Measurements from ENCODE around the gene BST2.
"Not testable (repeated sequence)": the region's sequence is repeated elsewhere in the genome, so short reads cannot be mapped to it uniquely, and the experiment has no call there.

The BST2 gene

GRCh38 chr19:17390665-17391370 is 14.6 kb downstream of the BST2 start:
- DNase-seq (ENCODE audit: extremely low read depth in 1 of 2, low read depth in 1 of 2), result peak; percentile 81 to 82

DNA sequence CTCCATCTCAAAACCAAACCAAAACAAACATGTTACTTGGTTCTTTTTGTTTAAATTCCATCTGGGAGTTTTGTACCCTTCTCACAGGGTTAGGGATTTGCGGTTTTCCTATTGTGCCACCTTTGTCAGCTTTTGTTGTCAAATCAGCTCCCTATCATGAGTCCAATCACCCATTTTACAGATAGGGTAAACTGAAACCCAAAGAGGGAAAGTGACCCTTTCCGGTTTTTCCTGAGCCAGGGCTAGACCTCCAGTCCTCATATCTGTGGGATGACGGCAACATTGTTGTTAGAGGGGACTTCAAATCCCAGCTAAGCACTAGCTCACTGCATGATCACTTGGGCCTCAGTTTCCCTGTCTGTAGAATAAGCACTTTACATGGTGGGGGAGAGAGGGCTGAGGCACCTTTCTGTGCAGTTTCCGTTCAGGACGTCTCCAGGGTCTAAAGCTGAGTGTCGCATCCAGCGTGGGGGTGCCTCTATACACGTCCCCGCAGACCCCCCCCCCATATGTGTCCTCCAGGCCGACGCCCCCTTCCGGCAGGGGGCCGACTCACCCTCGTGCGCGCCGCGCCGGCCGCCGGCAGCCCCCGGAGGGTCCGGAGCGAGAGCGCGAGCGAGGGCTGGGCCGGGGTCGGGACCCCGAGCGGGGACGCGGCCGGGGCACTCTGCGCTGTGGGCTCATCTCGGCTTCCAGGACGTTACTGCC is 15.3 kb downstream of the BST2 start:
- no peak for DNase-seq (ENCODE audit: extremely low read depth in 1 of 2, low read depth in 1 of 2)

- no peak for DNase-seq (ENCODE audit: extremely low read depth in 1 of 2, low read depth in 1 of 2)
Measured at GRCh38 chr19:17389288-17389687, 16.1 kb downstream of the BST2 start.

DNA sequence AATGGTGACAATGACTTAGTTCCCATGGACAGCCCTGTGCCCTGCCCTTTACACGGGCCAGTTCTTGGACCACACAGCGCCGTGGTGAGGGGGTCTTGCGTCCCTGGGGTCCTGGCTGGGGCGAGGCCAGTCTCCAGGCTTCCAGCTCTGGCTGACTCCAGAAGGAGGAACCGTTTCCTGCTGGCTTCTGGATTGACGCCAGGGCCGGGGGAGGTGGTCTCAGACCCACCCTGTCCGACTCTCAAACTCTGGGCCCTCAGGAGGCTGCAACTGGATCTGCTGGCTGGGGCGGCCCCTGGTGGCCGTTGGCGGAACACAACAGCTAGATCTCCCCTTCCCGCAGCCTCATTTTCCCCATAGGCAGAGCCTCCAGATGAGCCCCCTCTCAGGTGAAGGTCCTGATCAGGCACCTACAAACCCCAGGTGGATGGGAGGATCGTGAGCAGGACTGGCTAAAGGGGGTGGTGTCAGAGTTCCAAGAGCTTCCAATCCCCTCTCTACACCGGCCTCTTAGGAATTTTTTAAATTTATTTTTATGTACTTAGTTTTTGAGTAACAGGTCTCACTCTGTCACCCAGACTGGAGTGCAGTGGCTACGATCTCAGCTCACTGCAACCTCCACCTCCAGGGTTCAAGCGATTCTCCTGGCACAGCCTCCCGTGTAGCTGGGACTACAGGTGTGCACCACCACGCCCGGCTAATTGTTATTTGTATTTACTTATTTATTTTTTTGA is 19.4 kb downstream of the BST2 start:
- DNase-seq (ENCODE audit: extremely low read depth in 1 of 2, low read depth in 1 of 2), result peak in 1 of 2 donors; percentile 54

DNA sequence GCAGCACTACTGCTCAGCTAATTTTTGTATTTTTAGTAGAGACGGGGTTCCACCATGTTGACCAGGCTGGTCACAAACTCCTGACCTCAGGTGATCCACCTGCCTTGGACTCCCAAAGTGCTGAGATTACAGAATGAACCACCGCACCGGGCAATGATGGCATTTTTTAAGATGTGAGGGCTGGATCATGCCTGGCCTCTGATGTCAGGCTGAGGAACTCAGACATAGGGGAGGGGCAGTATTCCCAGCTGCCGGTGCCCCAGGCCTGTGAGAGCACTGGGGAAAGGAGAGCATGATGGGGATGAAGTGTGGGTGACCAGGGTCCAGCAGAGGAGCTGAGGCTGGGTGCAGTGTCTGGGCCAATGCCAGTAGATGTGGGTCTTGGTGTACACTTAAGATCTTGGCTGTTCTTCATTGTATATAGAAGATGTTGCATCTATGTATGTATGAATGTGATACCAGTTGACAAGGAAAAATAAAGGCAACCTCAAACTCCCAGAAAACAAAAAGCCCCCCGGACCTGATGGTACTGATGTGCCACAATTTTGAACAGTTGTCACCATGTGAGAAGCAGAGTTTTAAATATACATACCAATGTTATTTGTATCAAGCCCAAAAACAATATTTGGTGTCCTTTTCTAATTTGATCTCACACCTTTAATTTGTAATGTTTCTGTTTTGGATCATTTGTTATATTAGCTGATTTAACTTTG is 24.8 kb downstream of the BST2 start:
- DNase-seq (ENCODE audit: extremely low read depth in 1 of 2, low read depth in 1 of 2), result no peak

- DNase-seq (ENCODE audit: extremely low read depth in 1 of 2, low read depth in 1 of 2), result no peak
Measured at GRCh38 chr19:17379221-17379631, 26.2 kb downstream of the BST2 start.

GRCh38 chr19:17378271-17378670 is 27.2 kb downstream of the BST2 start:
- no peak for DNase-seq (ENCODE audit: extremely low read depth in 1 of 2, low read depth in 1 of 2)

DNA sequence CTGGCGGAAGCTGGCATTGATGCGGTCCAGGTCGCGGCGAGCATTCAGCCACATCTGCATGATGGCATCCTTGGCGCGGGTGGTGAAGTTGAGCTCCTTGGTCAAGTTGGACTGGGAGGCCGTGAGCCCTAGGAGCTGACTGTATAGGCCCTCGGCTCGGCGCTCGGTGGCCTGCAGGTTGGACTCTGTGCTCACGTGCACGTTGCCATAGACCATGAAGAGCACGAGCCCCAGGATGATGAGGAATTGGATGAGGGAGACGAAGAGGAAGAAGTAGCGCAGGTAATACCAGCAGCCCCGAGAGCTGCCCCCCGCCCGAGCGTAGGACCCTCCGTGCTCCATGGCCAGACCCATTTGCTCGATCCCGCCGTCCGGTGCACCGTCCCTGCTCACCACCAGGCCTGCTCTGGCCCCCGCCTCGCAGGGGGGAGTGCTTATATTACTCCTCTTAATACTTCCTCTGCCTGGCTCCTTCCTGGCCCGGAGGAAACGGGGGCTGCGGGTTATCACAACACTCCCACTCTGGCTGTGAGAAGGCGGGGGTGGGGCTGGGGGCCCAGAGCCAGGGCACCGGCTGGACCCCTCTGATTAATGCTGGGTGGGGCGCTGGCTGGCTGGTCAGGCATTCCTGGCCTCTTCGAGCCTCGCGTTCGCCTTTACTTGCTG is 28.4 kb downstream of the BST2 start, which contains the start of gene PLVAP:
PLVAP (minus strand) TSS at position 408 of the 666 bp plus-strand sequence; CDS start at position 354, 54 bp downstream.
- no peak for DNase-seq (ENCODE audit: extremely low read depth in 1 of 2, low read depth in 1 of 2)

DNA sequence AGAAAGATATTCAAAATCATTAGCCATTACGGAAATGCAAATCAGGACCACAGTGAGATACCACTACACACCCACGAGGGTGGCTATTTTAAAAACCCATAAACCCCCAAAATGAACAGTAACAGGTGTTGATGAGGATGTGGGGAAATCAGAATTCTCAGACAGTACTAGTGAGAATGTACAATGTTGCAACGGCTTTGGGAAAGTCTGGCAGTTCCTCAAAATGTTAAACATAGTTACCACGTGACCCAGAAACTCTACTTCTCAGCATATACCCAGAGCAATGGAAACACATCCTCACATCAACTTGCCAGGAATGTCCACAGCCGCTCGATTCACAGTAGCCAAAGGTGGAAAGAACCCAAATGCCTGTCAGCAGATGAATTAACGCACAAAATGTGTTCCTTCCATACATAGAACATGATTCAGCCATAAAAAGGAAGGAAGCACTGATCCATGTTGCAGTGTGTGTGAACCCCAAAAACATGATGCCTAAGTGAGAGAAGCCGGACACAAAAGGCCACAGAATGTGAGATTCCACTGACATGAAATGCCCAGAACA is 35.3 kb downstream of the BST2 start:
- no peak for DNase-seq (ENCODE audit: extremely low read depth in 1 of 2, low read depth in 1 of 2)

DNA sequence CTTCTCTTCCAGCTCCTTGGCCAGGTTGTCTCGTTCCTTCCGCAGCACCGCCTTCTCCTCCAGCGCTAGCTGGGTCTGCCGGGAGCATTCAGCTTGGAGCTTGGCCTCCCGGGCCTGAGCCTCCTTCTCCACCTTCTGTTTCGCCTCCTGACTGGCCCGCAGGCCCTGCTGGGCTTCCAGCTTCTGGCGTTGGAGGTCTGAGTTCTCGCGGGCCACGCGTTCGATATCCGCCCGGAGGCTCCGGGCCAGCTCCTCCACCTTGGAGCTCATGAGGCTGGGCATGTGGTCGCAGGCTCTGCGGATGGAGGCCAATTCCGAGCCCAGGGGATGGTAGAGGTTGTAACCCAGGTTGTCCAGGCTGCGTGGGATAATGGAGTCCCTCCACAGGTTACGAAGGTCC is 40.1 kb downstream of the BST2 start:
- no peak for DNase-seq (ENCODE audit: extremely low read depth in 1 of 2, low read depth in 1 of 2)

GRCh38 chr19:17363852-17364605 is 41.4 kb downstream of the BST2 start:
- not testable (repeated sequence) for DNase-seq (ENCODE audit: extremely low read depth in 1 of 2, low read depth in 1 of 2)

- DNase-seq (ENCODE audit: extremely low read depth in 1 of 2, low read depth in 1 of 2), result no peak
Measured at GRCh38 chr19:17359905-17360800, 45.3 kb downstream of the BST2 start.

GRCh38 chr19:17358395-17358794 is 47.0 kb downstream of the BST2 start:
- no peak for DNase-seq (ENCODE audit: extremely low read depth in 1 of 2, low read depth in 1 of 2)

DNA sequence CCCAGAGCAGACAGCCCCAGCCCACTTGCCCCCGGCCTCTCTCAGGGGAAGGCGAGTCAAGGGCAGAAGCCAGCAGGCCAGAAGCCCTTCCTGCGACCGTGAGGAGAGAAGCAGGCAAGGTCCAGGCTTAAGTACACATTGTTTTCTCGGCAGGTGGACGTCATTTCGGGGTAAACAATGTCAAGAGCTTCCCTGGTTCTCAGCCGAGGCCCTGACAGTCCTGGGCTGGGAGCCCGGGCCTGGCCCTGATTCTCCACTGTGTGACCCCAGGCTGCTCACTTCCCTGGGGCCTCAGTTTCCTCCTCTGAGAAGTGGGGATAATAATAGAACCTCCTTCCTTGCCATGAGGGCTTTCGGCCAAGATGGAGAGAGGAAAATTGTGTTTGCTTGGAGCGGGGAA is 47.7 kb downstream of the BST2 start:
- DNase-seq (ENCODE audit: extremely low read depth in 1 of 2, low read depth in 1 of 2), result no peak

DNA sequence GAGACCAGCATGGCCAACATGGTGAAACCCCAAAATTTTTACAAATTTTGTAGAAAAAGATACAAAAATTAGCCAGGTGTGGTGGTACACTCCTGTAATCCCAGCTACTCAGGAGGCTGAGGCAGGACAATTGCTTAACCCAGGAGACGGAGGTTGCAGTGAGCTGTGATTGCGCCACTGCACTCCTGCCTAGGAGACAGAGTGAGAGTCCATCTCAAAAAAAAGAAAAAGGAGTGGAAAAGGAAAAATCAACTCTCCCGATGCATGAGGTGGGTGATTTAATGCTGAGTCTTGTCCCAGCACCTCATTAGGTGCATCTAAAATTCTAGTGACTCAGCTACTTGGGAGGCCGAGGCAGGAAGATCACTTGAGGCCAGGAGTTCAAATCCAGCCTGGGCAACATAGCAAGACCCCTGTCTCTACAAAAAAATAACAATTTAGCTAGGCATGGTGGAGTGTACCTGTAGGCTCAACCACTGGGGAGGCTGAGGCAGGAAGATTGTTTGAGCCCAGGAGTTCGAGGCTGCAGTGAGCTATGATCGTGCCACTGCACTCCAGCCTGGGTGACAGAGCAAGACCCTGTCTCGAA is 48.3 kb downstream of the BST2 start:
- no peak for DNase-seq (ENCODE audit: extremely low read depth in 1 of 2, low read depth in 1 of 2)

GRCh38 chr19:17353386-17353785 is 52.0 kb downstream of the BST2 start:
- DNase-seq (ENCODE audit: extremely low read depth in 1 of 2, low read depth in 1 of 2), result no peak
